SIG-M5 treated with dmso at 0.1 percent for 504 hours (cell line): ENCODE results near the gene CASKIN1.
"Not testable (repeated sequence)": the region's sequence is repeated elsewhere in the genome, so short reads cannot be mapped to it uniquely, and the experiment has no call there.

Experiments used
- DNase-seq: peaks from one replicate; lab custom pipeline; 2025; ENCODE audit not compliant: unreplicated experiment; lab: John Stamatoyannopoulos, UW

CASKIN1 gene, protein sequence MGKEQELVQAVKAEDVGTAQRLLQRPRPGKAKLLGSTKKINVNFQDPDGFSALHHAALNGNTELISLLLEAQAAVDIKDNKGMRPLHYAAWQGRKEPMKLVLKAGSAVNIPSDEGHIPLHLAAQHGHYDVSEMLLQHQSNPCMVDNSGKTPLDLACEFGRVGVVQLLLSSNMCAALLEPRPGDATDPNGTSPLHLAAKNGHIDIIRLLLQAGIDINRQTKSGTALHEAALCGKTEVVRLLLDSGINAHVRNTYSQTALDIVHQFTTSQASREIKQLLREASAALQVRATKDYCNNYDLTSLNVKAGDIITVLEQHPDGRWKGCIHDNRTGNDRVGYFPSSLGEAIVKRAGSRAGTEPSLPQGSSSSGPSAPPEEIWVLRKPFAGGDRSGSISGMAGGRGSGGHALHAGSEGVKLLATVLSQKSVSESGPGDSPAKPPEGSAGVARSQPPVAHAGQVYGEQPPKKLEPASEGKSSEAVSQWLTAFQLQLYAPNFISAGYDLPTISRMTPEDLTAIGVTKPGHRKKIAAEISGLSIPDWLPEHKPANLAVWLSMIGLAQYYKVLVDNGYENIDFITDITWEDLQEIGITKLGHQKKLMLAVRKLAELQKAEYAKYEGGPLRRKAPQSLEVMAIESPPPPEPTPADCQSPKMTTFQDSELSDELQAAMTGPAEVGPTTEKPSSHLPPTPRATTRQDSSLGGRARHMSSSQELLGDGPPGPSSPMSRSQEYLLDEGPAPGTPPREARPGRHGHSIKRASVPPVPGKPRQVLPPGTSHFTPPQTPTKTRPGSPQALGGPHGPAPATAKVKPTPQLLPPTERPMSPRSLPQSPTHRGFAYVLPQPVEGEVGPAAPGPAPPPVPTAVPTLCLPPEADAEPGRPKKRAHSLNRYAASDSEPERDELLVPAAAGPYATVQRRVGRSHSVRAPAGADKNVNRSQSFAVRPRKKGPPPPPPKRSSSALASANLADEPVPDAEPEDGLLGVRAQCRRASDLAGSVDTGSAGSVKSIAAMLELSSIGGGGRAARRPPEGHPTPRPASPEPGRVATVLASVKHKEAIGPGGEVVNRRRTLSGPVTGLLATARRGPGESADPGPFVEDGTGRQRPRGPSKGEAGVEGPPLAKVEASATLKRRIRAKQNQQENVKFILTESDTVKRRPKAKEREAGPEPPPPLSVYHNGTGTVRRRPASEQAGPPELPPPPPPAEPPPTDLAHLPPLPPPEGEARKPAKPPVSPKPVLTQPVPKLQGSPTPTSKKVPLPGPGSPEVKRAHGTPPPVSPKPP (N-terminal part only)

DNA sequence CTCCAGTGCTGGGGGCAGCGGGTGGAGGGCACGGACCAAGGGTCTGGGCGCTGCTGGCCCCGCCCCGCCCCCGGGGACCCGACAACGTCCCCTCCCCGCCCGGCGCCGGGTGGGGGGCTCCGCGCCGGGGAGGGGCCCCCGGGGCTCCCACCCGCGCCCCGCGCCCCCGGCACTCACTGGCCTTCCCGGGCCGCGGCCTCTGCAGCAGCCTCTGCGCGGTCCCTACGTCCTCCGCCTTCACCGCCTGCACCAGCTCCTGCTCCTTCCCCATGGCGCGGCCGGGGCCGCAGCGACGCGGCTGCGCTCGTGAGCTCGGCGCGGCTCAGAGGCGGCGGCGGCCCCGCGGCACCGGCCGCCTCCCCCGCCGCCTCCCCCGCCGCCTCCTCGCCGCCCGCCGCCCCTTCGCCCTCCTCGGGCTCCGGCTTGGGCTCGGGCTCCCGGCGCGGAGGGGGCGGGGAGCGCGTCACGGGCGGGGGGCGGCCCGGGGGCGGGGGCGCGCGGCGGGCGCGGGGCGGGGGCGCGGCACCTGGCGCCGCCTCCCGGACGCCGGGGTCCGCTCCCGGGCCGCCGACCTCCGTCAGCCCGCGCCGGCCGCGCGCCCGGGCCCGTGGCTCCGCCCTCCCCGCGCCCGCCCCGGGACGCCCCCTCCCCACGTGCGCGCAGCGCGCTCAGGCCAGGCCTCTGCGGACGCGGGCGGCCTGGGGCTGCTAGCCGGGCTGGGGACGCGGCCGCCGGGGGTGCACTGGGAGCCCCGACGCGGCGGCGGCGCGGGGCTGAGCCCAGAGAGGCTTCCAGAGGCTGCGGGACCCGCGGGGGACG, at the start of gene CASKIN1:
Gene CASKIN1 (minus strand): TSS at position 444 of the 819 bp plus-strand sequence. CDS start 173 bp downstream, at position 271.
- no peak for DNase-seq

DNA sequence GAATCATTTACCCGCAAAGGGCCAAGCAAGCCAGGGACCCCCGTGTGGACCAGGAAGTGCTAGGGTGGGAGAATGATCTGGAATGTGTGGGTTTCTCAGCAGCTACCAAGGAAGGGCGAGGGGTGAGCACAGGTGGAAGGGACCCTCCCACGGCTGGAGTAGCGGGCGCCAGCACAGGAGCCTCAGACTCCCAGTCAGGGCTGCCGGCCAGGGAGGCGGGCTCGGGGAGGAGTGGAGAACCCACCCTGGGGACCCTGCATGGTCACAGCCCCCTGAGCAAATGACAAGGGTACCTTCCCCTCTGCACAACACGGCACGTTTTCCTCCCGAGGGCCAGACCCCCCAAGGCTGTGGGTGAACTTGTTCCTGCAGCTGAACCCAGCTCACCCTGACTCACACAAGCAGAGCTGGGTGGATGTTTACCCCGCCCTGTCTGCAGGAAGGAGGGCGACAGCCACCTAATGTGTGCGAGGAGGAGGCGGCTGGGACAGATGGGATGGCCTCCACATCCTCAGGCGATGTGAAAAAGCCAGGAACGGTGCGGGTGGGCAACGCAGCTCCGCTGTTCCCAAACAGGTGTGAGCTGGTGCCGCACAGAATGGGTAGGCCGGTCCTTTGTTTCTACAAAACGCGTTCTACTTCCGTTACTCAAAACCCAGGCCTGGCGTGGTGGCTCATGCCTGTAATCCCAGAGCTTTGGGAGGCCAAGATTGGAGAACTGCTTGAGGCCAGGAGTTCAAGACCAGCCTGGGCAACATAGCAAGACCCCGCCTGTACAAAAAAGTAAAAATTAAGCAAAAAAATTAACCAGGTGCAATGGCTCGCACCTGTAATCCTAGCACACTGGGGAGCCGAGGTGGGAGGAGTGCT, 48.8 kb upstream of the CASKIN1 start:
- no peak for DNase-seq

DNA sequence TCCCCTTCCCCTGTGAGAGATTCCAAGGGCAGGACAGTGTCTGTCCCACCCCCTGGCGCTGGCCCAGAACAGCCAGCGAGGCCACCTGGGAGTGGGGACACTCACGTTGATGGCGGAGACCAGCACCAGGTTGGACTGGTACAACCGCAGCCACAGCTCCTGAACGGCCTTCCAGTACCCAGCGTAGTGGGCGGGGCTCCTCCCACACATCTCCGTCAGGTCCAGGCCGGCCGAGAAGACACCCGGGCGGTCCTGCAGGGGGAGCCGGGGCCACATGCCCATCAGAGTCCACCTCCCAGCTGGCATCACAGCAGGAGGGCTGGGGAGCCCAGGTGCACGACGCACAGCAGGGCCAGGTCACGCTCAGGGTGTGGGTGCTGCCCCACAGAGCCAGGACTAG, 47.9 kb upstream of the CASKIN1 start:
- no peak for DNase-seq

DNA sequence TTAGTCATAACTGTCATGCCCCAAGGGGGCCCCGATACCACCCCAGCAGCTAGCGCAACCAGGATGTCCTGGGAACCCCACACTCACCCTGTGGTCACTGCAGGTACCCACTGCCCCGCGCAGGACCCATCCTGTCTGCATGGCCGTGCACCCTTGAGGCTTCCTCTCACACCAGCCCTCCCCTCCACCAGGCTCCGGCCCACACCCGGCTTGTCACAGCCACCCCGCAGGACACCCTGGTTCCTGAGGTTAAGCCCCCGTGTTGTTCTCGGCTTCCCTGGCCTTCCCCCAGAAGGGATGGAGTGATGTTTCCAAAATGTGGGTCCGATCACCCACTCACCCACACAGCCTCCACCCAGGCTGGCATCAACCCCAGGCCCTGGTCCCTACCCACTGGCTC, 47.4 kb upstream of the CASKIN1 start:
- no peak for DNase-seq

DNA sequence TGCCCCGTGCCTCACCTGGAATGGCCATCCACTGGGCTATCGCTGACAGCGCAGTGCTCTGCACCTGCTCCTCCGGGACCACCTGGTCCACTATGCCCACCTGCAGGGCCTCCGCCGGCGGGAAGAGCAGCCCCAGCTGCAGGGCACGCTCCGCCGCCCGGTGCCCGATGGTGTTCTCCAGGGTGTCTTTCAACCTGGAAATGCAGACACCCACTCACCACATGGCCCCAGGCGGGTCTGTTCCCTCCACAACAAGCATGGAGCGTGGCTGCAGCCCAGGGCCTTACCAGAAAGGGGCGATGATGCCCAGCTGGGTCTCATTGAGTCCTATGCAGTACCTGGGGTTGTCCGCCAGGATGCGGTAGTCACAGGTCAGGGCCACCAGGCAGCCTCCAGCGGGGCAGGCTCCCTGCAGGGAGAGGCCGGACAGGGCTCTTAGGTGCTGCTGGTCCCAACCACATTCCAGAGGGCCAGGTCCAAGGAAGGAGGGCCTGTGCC, 46.7 kb upstream of the CASKIN1 start:
- no peak for DNase-seq

DNA sequence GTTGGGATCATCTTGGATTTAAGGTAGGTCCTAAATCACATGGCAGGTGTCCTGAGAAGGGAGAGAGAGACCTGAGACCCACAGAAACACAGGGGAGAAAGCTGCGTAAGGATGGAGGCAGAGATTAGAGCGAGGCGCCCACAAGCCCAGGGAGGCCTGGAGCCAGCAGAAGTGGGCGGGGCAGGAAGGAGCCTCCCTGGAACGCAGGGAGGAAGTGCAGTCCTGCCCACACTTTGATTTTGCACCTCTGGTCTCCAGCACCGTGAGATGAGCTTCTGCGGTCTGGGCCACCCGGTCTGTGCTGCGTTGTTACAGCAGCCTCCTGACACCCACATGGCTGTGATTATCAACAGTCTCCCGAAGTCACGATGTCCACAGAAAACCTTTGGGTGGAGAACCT, 46.2 kb upstream of the CASKIN1 start:
- DNase-seq: no peak

DNA sequence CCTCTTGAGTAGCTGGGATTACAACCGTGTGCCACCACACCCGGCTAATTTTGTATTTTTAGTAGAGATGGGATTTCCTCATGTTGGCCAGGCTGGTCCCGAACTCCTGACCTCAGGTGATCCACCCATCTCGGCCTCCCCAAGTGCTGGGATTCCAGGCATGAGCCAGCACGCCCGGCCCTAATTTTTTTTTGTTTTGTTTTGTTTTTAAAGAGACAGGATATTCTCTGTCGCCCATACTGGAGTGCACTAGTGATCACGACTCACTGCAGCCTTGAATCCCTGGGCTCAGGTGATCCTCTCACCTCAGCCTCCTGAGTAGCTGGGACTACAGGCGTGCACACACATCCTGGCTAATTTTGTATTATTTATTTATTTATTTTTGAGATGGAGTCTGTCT, 43.9 kb upstream of the CASKIN1 start:
- DNase-seq: not testable (repeated sequence)

DNA sequence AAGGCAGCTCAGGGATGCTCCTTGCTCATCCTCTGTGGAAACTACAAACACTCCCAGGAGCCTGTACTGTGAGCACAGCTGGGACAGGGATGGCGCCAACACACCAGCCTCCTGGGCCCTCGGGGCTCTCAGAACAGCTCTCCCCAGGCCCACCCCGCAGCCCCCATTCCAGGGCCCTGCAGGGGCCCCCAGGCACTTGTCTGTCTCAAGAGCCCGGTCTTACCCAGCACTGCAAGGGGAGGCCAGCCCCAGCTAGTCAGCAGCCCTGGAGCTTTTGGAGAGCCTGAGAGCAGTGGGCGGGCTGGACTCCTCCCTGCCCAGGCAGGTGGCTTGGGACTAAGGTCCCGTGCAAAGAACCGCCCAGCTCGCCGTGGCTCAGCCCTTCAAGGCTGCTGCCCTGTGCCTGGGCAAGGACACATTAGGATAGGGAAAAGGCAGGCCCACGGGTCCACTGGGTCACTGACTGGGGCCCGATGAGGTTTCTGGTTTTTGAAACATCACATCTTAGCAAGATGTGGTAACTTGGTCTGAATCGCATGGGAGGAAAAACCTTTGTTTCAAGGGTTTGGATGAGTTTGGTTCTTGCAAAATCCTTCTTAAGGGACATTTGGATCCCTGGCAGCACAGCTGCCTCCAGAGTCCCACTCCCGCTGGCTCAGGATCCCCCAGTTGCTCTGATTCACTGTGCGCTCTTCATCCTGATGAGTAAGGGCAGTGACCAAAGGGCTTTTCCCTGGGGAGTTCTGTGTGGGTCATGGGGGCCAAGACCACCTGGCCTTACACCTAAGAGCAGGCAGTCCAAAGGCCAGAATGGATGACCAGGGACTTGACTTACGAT, 42.7 kb upstream of the CASKIN1 start:
- no peak for DNase-seq

DNA sequence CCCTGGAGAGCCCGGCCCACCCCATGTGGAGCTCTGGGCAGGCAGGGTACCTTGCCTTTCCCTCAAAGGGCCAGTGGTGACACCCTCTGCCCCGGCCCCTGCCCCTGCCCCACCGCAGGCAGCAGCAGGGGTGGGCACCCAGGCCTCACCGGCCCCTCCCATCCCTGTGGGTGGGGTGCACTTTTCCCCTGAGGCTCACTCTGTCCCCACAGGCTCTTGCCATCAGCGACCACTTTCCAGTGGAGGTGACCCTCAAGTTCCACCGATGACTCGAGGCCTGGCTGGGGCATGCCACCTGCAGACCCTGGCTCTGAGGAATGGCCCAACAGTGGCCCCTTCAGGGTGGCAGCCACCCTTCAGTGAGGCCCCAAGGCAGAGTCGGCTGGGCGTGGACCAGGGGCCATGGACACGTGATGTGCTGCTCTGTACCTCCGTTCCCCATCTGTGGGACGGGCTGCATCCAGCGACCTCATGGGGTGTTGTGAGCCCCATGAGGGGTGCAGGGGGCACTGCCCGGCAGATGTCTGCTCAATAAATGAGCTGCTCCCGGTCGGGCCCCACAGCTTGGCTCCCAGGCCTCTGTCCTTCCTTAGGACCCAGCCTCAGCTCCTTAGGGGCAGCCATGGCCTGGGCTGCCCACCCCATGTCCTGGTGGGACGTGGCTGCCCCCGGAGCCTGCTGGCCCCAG, 41.9 kb upstream of the CASKIN1 start:
- DNase-seq: no peak

DNA sequence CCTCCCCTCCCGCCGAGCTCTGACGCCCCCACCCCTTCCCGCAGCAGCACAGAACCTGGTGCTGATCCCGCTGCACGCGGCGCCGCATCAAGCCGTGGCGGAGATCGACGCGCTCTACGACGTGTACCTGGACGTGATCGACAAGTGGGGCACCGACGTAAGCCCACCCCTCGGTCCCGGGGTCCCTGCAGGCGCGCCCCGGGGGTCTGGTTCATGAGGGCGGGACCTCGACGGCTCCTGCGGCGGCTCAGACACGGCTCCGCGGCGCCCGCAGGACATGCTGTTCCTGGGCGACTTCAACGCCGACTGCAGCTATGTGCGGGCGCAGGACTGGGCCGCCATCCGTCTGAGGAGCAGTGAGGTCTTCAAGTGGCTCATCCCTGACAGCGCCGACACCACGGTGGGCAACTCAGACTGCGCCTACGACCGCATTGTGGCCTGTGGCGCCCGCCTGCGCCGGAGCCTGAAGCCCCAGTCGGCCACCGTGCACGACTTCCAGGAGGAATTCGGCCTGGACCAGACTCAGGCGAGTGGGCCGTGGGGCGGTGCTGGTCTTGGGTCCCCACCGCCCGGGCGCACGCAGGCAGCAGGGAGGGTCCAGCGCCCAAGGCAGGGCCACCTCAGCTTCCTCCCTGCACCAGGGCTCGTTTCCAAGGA, 41.2 kb upstream of the CASKIN1 start:
- no peak for DNase-seq

DNA sequence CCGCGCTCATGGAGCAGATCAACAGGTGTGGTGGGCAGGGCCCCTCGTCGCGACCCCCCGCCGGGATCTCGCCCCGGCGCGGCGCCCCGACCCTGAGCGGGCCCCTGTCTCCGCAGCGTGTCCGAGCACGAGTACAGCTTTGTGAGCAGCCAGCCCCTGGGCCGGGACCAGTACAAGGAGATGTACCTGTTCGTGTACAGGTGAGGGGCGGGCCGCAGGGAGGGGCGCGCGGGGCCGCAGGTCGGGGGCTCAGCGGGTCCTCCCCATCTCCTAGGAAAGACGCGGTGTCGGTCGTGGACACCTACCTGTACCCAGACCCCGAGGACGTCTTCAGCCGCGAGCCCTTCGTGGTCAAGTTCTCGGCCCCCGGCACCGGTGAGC, 40.7 kb upstream of the CASKIN1 start:
- no peak for DNase-seq

DNA sequence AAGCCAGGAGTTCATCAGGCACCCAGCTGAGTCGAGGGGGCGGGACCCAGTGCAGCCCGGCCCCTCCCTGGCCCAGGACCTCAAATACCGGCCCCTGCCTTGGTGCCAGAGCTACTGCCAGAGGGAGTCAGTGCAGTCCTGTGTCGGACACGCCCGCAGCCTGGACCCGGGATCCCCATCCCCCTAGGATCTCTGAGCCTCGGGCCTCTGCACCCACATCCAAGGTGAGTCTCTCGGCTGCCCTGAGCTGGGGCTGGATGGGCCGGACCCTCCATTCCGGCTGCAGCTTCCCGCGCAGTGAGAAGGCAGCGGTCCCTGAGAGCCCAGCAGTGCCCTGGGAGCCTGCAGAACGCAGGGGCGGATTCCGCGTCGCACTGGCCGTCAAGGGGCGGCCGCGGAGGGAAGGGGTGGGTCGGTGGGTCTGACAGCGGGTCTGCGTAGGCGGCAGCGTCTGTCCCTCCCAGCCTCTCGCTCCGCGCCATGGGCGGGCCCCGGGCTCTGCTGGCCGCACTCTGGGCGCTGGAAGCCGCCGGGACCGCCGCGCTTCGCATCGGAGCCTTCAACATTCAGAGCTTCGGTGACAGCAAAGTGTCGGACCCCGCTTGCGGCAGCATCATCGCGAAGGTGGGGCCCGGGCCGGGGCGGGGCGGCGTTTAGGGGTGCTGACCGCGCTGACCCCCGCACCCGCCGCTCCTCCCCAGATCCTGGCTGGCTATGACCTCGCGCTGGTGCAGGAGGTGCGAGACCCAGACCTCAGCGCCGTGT, 40.1 kb upstream of the CASKIN1 start, which contains the start of gene DNASE1L2:
Gene DNASE1L2 (plus strand): TSS at position 108 of the 765 bp plus-strand sequence. CDS start 373 bp downstream, at position 481.
- no peak for DNase-seq

DNA sequence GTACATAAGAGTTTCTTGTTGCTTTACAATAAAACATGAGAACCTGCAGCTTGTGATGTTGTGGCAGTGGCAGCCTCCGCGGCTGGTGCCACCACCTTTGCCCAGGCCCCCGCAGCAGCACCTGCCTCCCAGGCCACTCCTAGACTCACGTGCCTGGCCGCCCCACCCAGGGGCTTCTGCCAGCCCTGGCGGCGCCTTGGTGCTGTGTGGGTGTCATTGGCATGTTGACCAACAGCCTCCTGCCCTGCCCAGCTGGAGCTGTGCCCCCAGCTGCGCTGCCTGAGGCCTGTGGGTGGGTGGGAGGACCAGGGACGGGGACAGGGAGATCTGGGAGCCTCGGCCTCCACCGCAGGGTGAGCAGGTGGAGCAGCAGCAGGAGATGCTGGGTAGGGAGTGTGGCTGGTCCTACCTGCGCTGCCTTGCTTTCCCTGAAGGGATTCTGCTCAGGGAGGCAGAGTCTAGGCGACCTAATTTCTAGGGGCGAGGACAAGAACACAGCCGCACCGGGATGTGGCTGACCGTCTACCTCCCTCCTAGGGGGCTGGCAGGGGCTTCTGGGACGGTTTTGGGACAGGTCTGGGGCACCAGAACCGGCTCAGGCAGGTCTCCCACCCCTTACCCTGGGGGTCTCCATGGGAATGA, 39.4 kb upstream of the CASKIN1 start:
- DNase-seq: no peak

DNA sequence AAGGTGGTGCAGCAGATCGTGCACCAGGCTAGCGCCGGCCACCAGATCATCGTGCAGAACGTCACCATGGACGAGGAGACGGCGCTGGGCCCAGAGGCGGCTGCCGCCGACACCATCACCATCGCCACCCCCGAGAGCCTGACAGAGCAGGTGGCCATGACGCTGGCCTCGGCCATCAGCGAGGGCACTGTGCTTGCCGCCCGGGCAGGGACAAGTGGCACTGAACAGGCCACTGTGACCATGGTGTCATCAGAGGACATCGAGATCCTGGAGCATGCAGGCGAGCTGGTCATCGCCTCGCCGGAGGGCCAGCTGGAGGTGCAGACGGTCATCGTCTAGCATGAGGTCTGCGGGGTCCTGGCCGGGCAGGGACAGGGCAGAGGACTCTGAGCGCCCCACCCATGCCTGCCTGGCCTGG, 38.8 kb upstream of the CASKIN1 start:
- no peak for DNase-seq

DNA sequence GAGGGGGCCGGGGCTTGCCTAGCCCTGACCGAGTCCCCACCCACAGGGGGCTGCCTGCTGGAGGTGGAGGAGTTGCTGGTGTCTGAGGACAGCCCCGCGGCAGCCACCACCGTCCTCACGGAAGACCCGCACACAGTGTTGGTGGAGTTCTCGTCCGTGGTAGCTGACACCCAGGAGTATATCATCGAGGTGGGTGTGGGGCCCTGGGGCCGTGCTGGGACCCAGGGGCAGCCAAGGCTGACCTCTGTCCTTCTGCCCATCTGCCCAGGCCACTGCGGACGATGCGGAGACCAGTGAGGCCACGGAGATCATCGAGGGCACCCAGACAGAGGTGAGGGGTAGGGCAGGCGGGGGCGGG, 38.4 kb upstream of the CASKIN1 start:
- DNase-seq: no peak
